DOHH2 (cell line): ENCODE measurements around the gene NDNF.

Source experiments
- CTCF ChIP-seq: fragments of 200-600 bp; sonication (generic); IDR thresholded peaks from one replicate; pipeline ENCODE4 v1.5.1; 2014; ENCODE audit warnings: antibody characterized with exemption, mild to moderate bottlenecking, low read depth, low read length; ENCODE audit not compliant: poor library complexity, severe bottlenecking
- EZH2phosphoT487 ChIP-seq: fragments of 200-600 bp; sonication (generic); IDR thresholded peaks from 2 replicates; pipeline ENCODE4 v1.6.1; 2017; ENCODE audit warnings: borderline replicate concordance, mild to moderate bottlenecking, antibody characterized with exemption, low read length, moderate library complexity, mixed read lengths

GRCh38 chr4:121088867-121089266 lies 16.5 kb upstream of the NDNF start:
- TF ChIP-seq CTCF, result no peak
- TF ChIP-seq EZH2phosphoT487, result no peak
